Activated CD8-positive, alpha-beta memory T cell treated with anti-CD3 and anti-CD28 coated beads for 48 hours (primary cell): ENCODE data around the gene SMPX.

Experiments used
- DNase-seq, 3 experiments: peaks; one replicate each; pipeline ENCODE4 v3.0.0-alpha.2; 2020; ENCODE audit warnings: low read depth in 2 of 3, low spot score in 2 of 3

The SMPX gene

GRCh38 chrX:21715337-21715736 is 42.6 kb downstream of the SMPX start:
- no peak for DNase-seq

- DNase-seq = no peak
Measured at GRCh38 chrX:21711848-21712197, 46.1 kb downstream of the SMPX start.

GRCh38 chrX:21711129-21711847 is 46.6 kb downstream of the SMPX start:
- no peak for DNase-seq

- DNase-seq = no peak
Measured at GRCh38 chrX:21708116-21708515, 49.8 kb downstream of the SMPX start.

GRCh38 chrX:21705225-21705624 is 52.7 kb downstream of the SMPX start:
- DNase-seq = no peak

GRCh38 chrX:21702725-21703124 is 55.2 kb downstream of the SMPX start:
- DNase-seq = no peak

GRCh38 chrX:21700967-21701366 is 56.9 kb downstream of the SMPX start:
- no peak for DNase-seq

GRCh38 chrX:21700275-21700674 is 57.6 kb downstream of the SMPX start:
- DNase-seq = no peak

- DNase-seq = no peak
Measured at GRCh38 chrX:21699136-21699535, 58.8 kb downstream of the SMPX start.

GRCh38 chrX:21698272-21698671 is 59.6 kb downstream of the SMPX start:
- DNase-seq = no peak

GRCh38 chrX:21691512-21692018 is 66.4 kb downstream of the SMPX start:
- DNase-seq = no peak

GRCh38 chrX:21683941-21684340 is 74.0 kb downstream of the SMPX start:
- DNase-seq = no peak

GRCh38 chrX:21678048-21678612 is 79.8 kb downstream of the SMPX start:
- DNase-seq = no peak

GRCh38 chrX:21675931-21676330 is 82.0 kb downstream of the SMPX start:
- DNase-seq = no peak

GRCh38 chrX:21674430-21675186 is 83.3 kb downstream of the SMPX start:
- no peak for DNase-seq

- no peak for DNase-seq
Measured at GRCh38 chrX:21666679-21667078, 91.2 kb downstream of the SMPX start.

- DNase-seq = no peak
Measured at GRCh38 chrX:21666252-21666651, 91.7 kb downstream of the SMPX start.

- no peak for DNase-seq
Measured at GRCh38 chrX:21662761-21663160, 95.2 kb downstream of the SMPX start.

GRCh38 chrX:21661316-21661715 is 96.6 kb downstream of the SMPX start:
- no peak for DNase-seq

- DNase-seq = no peak
Measured at GRCh38 chrX:21660156-21660555, 97.8 kb downstream of the SMPX start.

GRCh38 chrX:21659320-21659719 is 98.6 kb downstream of the SMPX start:
- DNase-seq = no peak

GRCh38 chrX:21658746-21659145 is 99.2 kb downstream of the SMPX start:
- no peak for DNase-seq
